Lung (tissue), 12 donors: Measurements from ENCODE around the gene FGFR3. TPM values are rescaled to one million over a fixed set of nuclear protein-coding genes. Genes with fewer than 3 reads are reported as not detected.
A peak's percentile ranks its signal among the peaks of the same experiment; 100 is the strongest.

Experiments
- ATAC-seq: fragments of 200-7000 bp; cut with Tn5 transposase; one replicate; pipeline ENCODE4 v1.9.1; 2020; ENCODE audit warnings: moderate number of reproducible peaks; ENCODE audit not compliant: insufficient read depth, low FRiP score
- DNase-seq, 3 donors: peaks; one replicate each; pipeline ENCODE4 v3.0.0-alpha.2; 2013 to 2017
- H3K27ac ChIP-seq, 2 donors: one replicate each; pipeline ENCODE4 v1.5.1; 2013; ENCODE audit warnings: mild to moderate bottlenecking in 2 of 2, moderate library complexity in 2 of 2, control low read depth in 1 of 2, inconsistent platforms in 1 of 2, low read depth in 1 of 2, low read length in 1 of 2
- H3K27me3 ChIP-seq, 3 donors: one replicate each; pipeline ENCODE4 v1.5.1; 2013; ENCODE audit warnings: low read length in 2 of 3; ENCODE audit not compliant: control insufficient read depth in 3 of 3, insufficient read depth in 3 of 3
- H3K36me3 ChIP-seq, 4 donors: one replicate each; pipeline ENCODE4 v1.5.1; 2013; ENCODE audit warnings: low read length in 4 of 4, mild to moderate bottlenecking in 1 of 4, moderate library complexity in 1 of 4; ENCODE audit not compliant: control insufficient read depth in 4 of 4, insufficient read depth in 4 of 4
- H3K4me1 ChIP-seq, 5 donors: one replicate each; pipeline ENCODE4 v1.5.1; 2013; ENCODE audit warnings: low read length in 5 of 5, mild to moderate bottlenecking in 2 of 5, moderate library complexity in 1 of 5; ENCODE audit not compliant: control insufficient read depth in 5 of 5, insufficient read depth in 5 of 5
- H3K4me3 ChIP-seq: one replicate; pipeline ENCODE4 v1.5.1; 2013; ENCODE audit warnings: mild to moderate bottlenecking, control low read depth, moderate library complexity
- H3K9ac ChIP-seq, 2 donors: one replicate each; pipeline ENCODE4 v1.5.1; 2013; ENCODE audit warnings: low read length in 2 of 2, control low read depth in 1 of 2; ENCODE audit not compliant: insufficient read depth in 1 of 2
- H3K9me3 ChIP-seq, 4 donors: one replicate each; pipeline ENCODE4 v1.5.1; 2013; ENCODE audit warnings: low read length in 3 of 4, mild to moderate bottlenecking in 1 of 4, moderate library complexity in 1 of 4; ENCODE audit not compliant: control insufficient read depth in 4 of 4, insufficient read depth in 3 of 4
- WGBS, 2 donors: extraction: QIAGEN DNeasy Blood & Tissue Kit; methylation state at CpG; one replicate each; pipeline ENCODE4 v1.1.7; 2013; 5-methylcytosine and 5-hydroxymethylcytosine counted together
- polyA plus RNA-seq, 2 donors: library from polyadenylated mRNA; stranded (reverse); fragments of 200-250 nt; gene quantifications; one replicate each; pipeline ENCODE4 v1.2.1, GENCODE V29; 2013
- total RNA-seq, 2 donors: library from RNA; depleted of rRNA in 1 of 2; stranded (reverse); fragments of >200 nt in 1 of 2; gene quantifications; one replicate each; pipeline ENCODE4 v1.2.1, GENCODE V29; 2014 to 2021
- TF ChIP-seq, protein P1 (sequence below): IDR thresholded peaks from 2 replicates; pipeline ENCODE4 v1.5.1; 2012; ENCODE audit warnings: mild to moderate bottlenecking; ENCODE audit errors: control extremely low read depth, extremely low read depth
- donor health status: control.
- donor health status: control.
- donor health status: Bipolar disorder and iron deficiency.
- donor health status: healthy.
- donor health status: DM: yes; HTN: yes; CAD: no.

The FGFR3 gene
- total and polyA plus RNA-seq, 4 donors: 8.1 to 99.3 (median 22.4) TPM

GRCh38 chr4:1792158-1792831, 798 bp upstream of the FGFR3 start:
- WGBS, 2 donors: 61 to 65% methylated on average over 27 to 29 of the region's 29 CpGs
- ATAC-seq: no peak
- peak overlapping the region in 1 of 2 donors; percentile 10 for H3K27ac ChIP-seq

DNA sequence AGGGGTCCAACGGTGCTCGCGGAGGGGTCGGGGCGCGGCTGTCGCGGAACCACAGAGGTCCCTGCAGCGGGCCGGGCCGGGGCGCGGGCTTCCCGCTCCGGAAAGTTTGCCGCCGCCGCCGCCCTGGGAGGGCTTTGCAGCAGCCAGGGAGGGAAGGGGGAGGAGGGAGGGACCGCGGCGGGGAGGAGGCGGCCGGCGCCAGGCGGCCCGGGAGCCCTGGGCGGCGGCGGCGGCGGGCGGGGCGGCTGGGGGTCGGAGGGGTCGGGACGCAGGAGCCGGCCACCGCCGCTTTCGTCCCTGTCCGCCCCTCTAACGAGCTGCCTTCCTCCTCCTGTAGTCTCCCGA, 375 bp downstream of the FGFR3 start:
- no peak overlapping the region for H3K9ac ChIP-seq
- H3K9me3 ChIP-seq: no peaks in the 10 kb centered on the region
- TF ChIP-seq, protein P1, sequence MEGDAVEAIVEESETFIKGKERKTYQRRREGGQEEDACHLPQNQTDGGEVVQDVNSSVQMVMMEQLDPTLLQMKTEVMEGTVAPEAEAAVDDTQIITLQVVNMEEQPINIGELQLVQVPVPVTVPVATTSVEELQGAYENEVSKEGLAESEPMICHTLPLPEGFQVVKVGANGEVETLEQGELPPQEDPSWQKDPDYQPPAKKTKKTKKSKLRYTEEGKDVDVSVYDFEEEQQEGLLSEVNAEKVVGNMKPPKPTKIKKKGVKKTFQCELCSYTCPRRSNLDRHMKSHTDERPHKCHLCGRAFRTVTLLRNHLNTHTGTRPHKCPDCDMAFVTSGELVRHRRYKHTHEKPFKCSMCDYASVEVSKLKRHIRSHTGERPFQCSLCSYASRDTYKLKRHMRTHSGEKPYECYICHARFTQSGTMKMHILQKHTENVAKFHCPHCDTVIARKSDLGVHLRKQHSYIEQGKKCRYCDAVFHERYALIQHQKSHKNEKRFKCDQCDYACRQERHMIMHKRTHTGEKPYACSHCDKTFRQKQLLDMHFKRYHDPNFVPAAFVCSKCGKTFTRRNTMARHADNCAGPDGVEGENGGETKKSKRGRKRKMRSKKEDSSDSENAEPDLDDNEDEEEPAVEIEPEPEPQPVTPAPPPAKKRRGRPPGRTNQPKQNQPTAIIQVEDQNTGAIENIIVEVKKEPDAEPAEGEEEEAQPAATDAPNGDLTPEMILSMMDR: no peak
- no peak overlapping the region for H3K27ac ChIP-seq
- peaks cover 0 to 29% (median 14%) of the 10 kb centered on the region in 5 donors for H3K4me1 ChIP-seq
- no peaks in the 10 kb centered on the region for H3K36me3 ChIP-seq
- H3K4me3 ChIP-seq: peak overlapping the region; percentile 48
- DNase-seq (peak; percentile 54 to 58 (median 54)), ATAC-seq (no peak)
- 0 to 1% methylated on average over 10 to 42 of the region's 44 CpGs for WGBS, 2 donors
- H3K27me3 ChIP-seq: no peaks in the 10 kb centered on the region

More at GRCh38 chr4:1792158-1792831, 798 bp upstream of the FGFR3 start:
- H3K4me1 ChIP-seq: peaks cover 0 to 28% (median 12%) of the 10 kb centered on the region in 5 donors
- H3K4me3 ChIP-seq: no peak overlapping the region
- H3K9me3 ChIP-seq: no peaks in the 10 kb centered on the region
- no peaks in the 10 kb centered on the region for H3K27me3 ChIP-seq
- TF ChIP-seq, protein P1: no peak
- no peaks in the 10 kb centered on the region for H3K36me3 ChIP-seq
- DNase-seq: peak in 1 of 3 donors; percentile 24
- no peak overlapping the region for H3K9ac ChIP-seq

- Histone ChIP-seq H3K9me3 (no peaks in the 10 kb centered on the region), H3K4me3 (peak overlapping the region; percentile 48), H3K27me3 (no peaks in the 10 kb centered on the region), H3K9ac (no peak overlapping the region), H3K4me1 (peaks cover 0 to 29% (median 14%) of the 10 kb centered on the region in 5 donors), H3K36me3 (peaks cover 0 to 3% (median 0%) of the 10 kb centered on the region in 4 donors), H3K27ac (no peak overlapping the region)
- whole genome bisulfite sequencing, 2 donors: 1% methylated on average over 86 to 101 of the region's 101 CpGs
- peak; percentile 4 for ATAC-seq
- TF ChIP-seq, protein P1: no peak
- DNase-seq: peak in 2 of 3 donors; percentile 38 to 39
Measured at GRCh38 chr4:1793940-1794808, 1.1 kb downstream of the FGFR3 start.
